ENCODE measurements around the gene CTNNBL1.

CTNNBL1 gene

GRCh38 chr20:37649676-37650370 lies 44.0 kb upstream of the CTNNBL1 start:
- no peak for TF ChIP-seq CTCF (IDR thresholded peaks at IDR 0.05; ENCODE audit: poor library complexity, severe bottlenecking)

GRCh38 chr20:37650661-37651060 lies 43.2 kb upstream of the CTNNBL1 start:
- H3K27me3 ChIP-seq (ENCODE audit: insufficient read depth, poor library complexity, severe bottlenecking): peaks cover 4% of the 10 kb centered on the region
- H3K36me3 ChIP-seq (ENCODE audit: low read depth): no peaks in the 10 kb centered on the region
- no peak for DNase-seq (ENCODE audit: low spot score)
- H3K4me3 ChIP-seq (ENCODE audit: severe bottlenecking): no peak overlapping the region
- no peak for ATAC-seq (ENCODE audit: low read depth)
- no peak for TF ChIP-seq CTCF (IDR thresholded peaks at IDR 0.05; ENCODE audit: poor library complexity, severe bottlenecking)
- H3K9me3 ChIP-seq (ENCODE audit: severe bottlenecking): no peaks in the 10 kb centered on the region
- no peaks in the 10 kb centered on the region for H3K4me1 ChIP-seq (ENCODE audit: insufficient read depth, poor library complexity, severe bottlenecking)
- no peak overlapping the region for H3K27ac ChIP-seq (ENCODE audit: poor library complexity, severe bottlenecking)

More at GRCh38 chr20:37649676-37650370, 44.0 kb upstream of the CTNNBL1 start:
- DNase-seq (ENCODE audit: low spot score): no peak
- Histone ChIP-seq H3K4me3 (ENCODE audit: severe bottlenecking) (no peak overlapping the region), H3K4me1 (ENCODE audit: insufficient read depth, poor library complexity, severe bottlenecking) (no peaks in the 10 kb centered on the region), H3K27me3 (ENCODE audit: insufficient read depth, poor library complexity, severe bottlenecking) (peaks cover 4% of the 10 kb centered on the region), H3K9me3 (ENCODE audit: severe bottlenecking) (no peaks in the 10 kb centered on the region), H3K36me3 (ENCODE audit: low read depth) (no peaks in the 10 kb centered on the region), H3K27ac (ENCODE audit: poor library complexity, severe bottlenecking) (no peak overlapping the region)
- no peak for ATAC-seq (ENCODE audit: low read depth)

GRCh38 chr20:37651932-37652331 lies 41.9 kb upstream of the CTNNBL1 start:
- TF ChIP-seq CTCF (IDR thresholded peaks at IDR 0.05; ENCODE audit: poor library complexity, severe bottlenecking): peak; percentile 93
- H3K27ac ChIP-seq (ENCODE audit: poor library complexity, severe bottlenecking): no peak overlapping the region
- H3K4me1 ChIP-seq (ENCODE audit: insufficient read depth, poor library complexity, severe bottlenecking): no peaks in the 10 kb centered on the region
- ATAC-seq (ENCODE audit: low read depth) (peak; percentile 85), DNase-seq (ENCODE audit: low spot score) (no peak)
- H3K27me3 ChIP-seq (ENCODE audit: insufficient read depth, poor library complexity, severe bottlenecking): no peaks in the 10 kb centered on the region
- H3K4me3 ChIP-seq (ENCODE audit: severe bottlenecking): no peak overlapping the region
- H3K9me3 ChIP-seq (ENCODE audit: severe bottlenecking): no peaks in the 10 kb centered on the region
- no peaks in the 10 kb centered on the region for H3K36me3 ChIP-seq (ENCODE audit: low read depth)

GRCh38 chr20:37656945-37657344 lies 36.9 kb upstream of the CTNNBL1 start:
- Histone ChIP-seq H3K4me3 (ENCODE audit: severe bottlenecking) (no peak overlapping the region), H3K9me3 (ENCODE audit: severe bottlenecking) (no peaks in the 10 kb centered on the region), H3K27me3 (ENCODE audit: insufficient read depth, poor library complexity, severe bottlenecking) (peaks cover 9% of the 10 kb centered on the region), H3K27ac (ENCODE audit: poor library complexity, severe bottlenecking) (no peak overlapping the region), H3K36me3 (ENCODE audit: low read depth) (no peaks in the 10 kb centered on the region), H3K4me1 (ENCODE audit: insufficient read depth, poor library complexity, severe bottlenecking) (no peaks in the 10 kb centered on the region)
- no peak for DNase-seq (ENCODE audit: low spot score)
- ATAC-seq (ENCODE audit: low read depth): no peak
- TF ChIP-seq CTCF (IDR thresholded peaks at IDR 0.05; ENCODE audit: poor library complexity, severe bottlenecking): no peak
